Pulmonary artery endothelial cell (primary cell): ENCODE measurements around the gene RPA1. TPM values are rescaled to one million over a fixed set of nuclear protein-coding genes. Genes with fewer than 3 reads are reported as not detected.
"Not testable (repeated sequence)": the region's sequence is repeated elsewhere in the genome, so short reads cannot be mapped to it uniquely, and the experiment has no call there.

Experiments
- DNase-seq: peaks from one replicate; pipeline ENCODE4 v3.0.0-alpha.2; 2011; ENCODE audit warnings: low read depth, low spot score
- total RNA-seq: library from RNA; depleted of rRNA; stranded (reverse); fragments of >200 nt; gene quantifications from 2 replicates; pipeline ENCODE4 v1.2.3, GENCODE V29; 2014

The RPA1 gene
- total RNA-seq, 1 donor from 2014 or later, result 57.0 TPM

- no peak for DNase-seq
Measured at GRCh38 chr17:1813088-1813487, 16.7 kb upstream of the RPA1 start.

GRCh38 chr17:1820528-1821252 lies 9.1 kb upstream of the RPA1 start:
- no peak for DNase-seq

- DNase-seq, result no peak
Measured at GRCh38 chr17:1829216-1829591, 601 bp upstream of the RPA1 start.

- DNase-seq, result no peak
Measured at GRCh38 chr17:1830288-1830687, 483 bp downstream of the RPA1 start.

GRCh38 chr17:1834380-1835149 lies 4.8 kb downstream of the RPA1 start:
- no peak for DNase-seq

- DNase-seq, result no peak
Measured at GRCh38 chr17:1839516-1839915, 9.7 kb downstream of the RPA1 start.

- DNase-seq, result no peak
Measured at GRCh38 chr17:1843947-1844346, 14.1 kb downstream of the RPA1 start.

- no peak for DNase-seq
Measured at GRCh38 chr17:1847191-1847590, 17.4 kb downstream of the RPA1 start.

- DNase-seq, result no peak
Measured at GRCh38 chr17:1852327-1852726, 22.5 kb downstream of the RPA1 start.

- DNase-seq, result no peak
Measured at GRCh38 chr17:1853698-1854097, 23.9 kb downstream of the RPA1 start.

- DNase-seq, result not testable (repeated sequence)
Measured at GRCh38 chr17:1856462-1856861, 26.7 kb downstream of the RPA1 start.

GRCh38 chr17:1860978-1861377 lies 31.2 kb downstream of the RPA1 start:
- DNase-seq, result no peak

- DNase-seq, result no peak
Measured at GRCh38 chr17:1861391-1862010, 31.7 kb downstream of the RPA1 start.

GRCh38 chr17:1865252-1866037 lies 35.6 kb downstream of the RPA1 start:
- no peak for DNase-seq

GRCh38 chr17:1867307-1867706 lies 37.5 kb downstream of the RPA1 start:
- DNase-seq, result no peak

GRCh38 chr17:1868090-1868489 lies 38.3 kb downstream of the RPA1 start:
- no peak for DNase-seq

GRCh38 chr17:1870592-1870991 lies 40.8 kb downstream of the RPA1 start:
- no peak for DNase-seq

GRCh38 chr17:1871756-1872155 lies 42.0 kb downstream of the RPA1 start:
- no peak for DNase-seq

GRCh38 chr17:1872254-1872653 lies 42.4 kb downstream of the RPA1 start:
- DNase-seq, result no peak

GRCh38 chr17:1872976-1873375 lies 43.2 kb downstream of the RPA1 start:
- DNase-seq, result no peak

GRCh38 chr17:1873418-1873817 lies 43.6 kb downstream of the RPA1 start:
- DNase-seq, result no peak

- no peak for DNase-seq
Measured at GRCh38 chr17:1875597-1875996, 45.8 kb downstream of the RPA1 start.
